K562 (cell line): ENCODE measurements around the gene FLCN. TPM values are rescaled to one million over a fixed set of nuclear protein-coding genes. Genes with fewer than 3 reads are reported as not detected.

Experiments
- CHD4 ChIP-seq: fragments of 200-600 bp; sonication (generic); IDR thresholded peaks from 3 replicates; pipeline ENCODE4 v1.6.1; 2012; ENCODE audit warnings: low read depth, mild to moderate bottlenecking, mixed read lengths, low read length, inconsistent platforms; ENCODE audit not compliant: insufficient read depth, insufficient replicate concordance, poor library complexity, severe bottlenecking
- COPS2 ChIP-seq: fragments of 450-650 bp; conservative IDR thresholded peaks from 2 replicates; pipeline ENCODE4 v1.6.1; 2016; ENCODE audit warnings: mild to moderate bottlenecking, moderate library complexity
- DIDO1 ChIP-seq: fragments of 450-650 bp; IDR thresholded peaks from 2 replicates; pipeline ENCODE4 v1.6.1; 2016; ENCODE audit warnings: low read depth, missing biosample characterization, missing genetic modification characterization
- ELF1 ChIP-seq: fragments of 200-800 bp; sonication (Bioruptor generic); IDR thresholded peaks from 2 replicates; pipeline ENCODE4 v1.6.1; 2016; ENCODE audit warnings: missing genetic modification characterization, missing compliant biosample characterization
- GATAD2B ChIP-seq: fragments of 450-650 bp; IDR thresholded peaks from 2 replicates; pipeline ENCODE4 v1.6.1; 2017; ENCODE audit warnings: mild to moderate bottlenecking, borderline replicate concordance
- HNRNPUL1 ChIP-seq: fragments of 200-400 bp; formaldehyde crosslinking; IDR thresholded peaks from 2 replicates; pipeline ENCODE4 v1.6.1; 2017; ENCODE audit warnings: low read length
- IRF2 ChIP-seq: sonication (generic); formaldehyde crosslinking; IDR thresholded peaks from 2 replicates; pipeline ENCODE4 v1.8.1; 2022; ENCODE audit warnings: mild to moderate bottlenecking, missing genetic modification reagents
- KLF16 ChIP-seq: IDR thresholded peaks from 2 replicates; pipeline ENCODE4 v1.6.1; 2016; ENCODE audit warnings: antibody characterized with exemption
- MEF2D ChIP-seq: conservative IDR thresholded peaks from 2 replicates; pipeline ENCODE4 v1.6.1; 2016; ENCODE audit warnings: low read depth, missing genetic modification characterization, missing compliant biosample characterization
- NR2C1 ChIP-seq, 2 experiments: fragments of 450-650 bp; IDR thresholded peaks; 2 replicates each; pipeline ENCODE4 v1.6.1; 2017; ENCODE audit warnings: mild to moderate bottlenecking in 2 of 2, antibody characterized with exemption in 1 of 2, inconsistent platforms in 1 of 2, missing compliant biosample characterization in 1 of 2, missing genetic modification characterization in 1 of 2
- SAFB2 ChIP-seq: fragments of 200-400 bp; formaldehyde crosslinking; IDR thresholded peaks from 2 replicates; pipeline ENCODE4 v1.6.1; 2018; ENCODE audit warnings: borderline replicate concordance, low read length, low read depth, moderate library complexity; ENCODE audit not compliant: severe bottlenecking
- SIN3B ChIP-seq: fragments of 450-650 bp; IDR thresholded peaks from 2 replicates; pipeline ENCODE4 v1.6.1; 2017; ENCODE audit warnings: low read depth, mild to moderate bottlenecking, moderate library complexity
- STAT5B ChIP-seq: fragments of 250-450 bp; sonication (Bioruptor Pico); IDR thresholded peaks from 2 replicates; pipeline ENCODE4 v1.8.0; 2021; ENCODE audit warnings: mild to moderate bottlenecking, inconsistent platforms
- SUPT5H ChIP-seq: fragments of 450-650 bp; IDR thresholded peaks from 2 replicates; pipeline ENCODE4 v1.6.1; 2016
- ZBTB40 ChIP-seq, 2 experiments: fragments of 450-650 bp in 1 of 2; sonication (generic) in 1 of 2; formaldehyde crosslinking in 1 of 2; IDR thresholded peaks; 2 replicates each; pipeline versions ENCODE4 v1.7.1 to v1.9.0; 2016 to 2022; ENCODE audit warnings: inconsistent platforms in 1 of 2, mild to moderate bottlenecking in 1 of 2, missing genetic modification reagents in 1 of 2
- ZKSCAN8 ChIP-seq: fragments of 200-800 bp; sonication (Bioruptor generic); IDR thresholded peaks from 2 replicates; pipeline ENCODE4 v1.6.1; 2016; ENCODE audit warnings: missing genetic modification characterization, missing compliant biosample characterization
- ZNF436 ChIP-seq: fragments of 250-450, 450-650 bp; sonication (Bioruptor Pico); formaldehyde crosslinking; IDR thresholded peaks from 2 replicates; pipeline ENCODE4 v1.7.0; 2020; ENCODE audit warnings: mild to moderate bottlenecking
- polyA plus RNA-seq, 8 experiments: library from polyadenylated mRNA; depleted of rRNA in 4 of 8; stranded (reverse) in 5 of 8; unstranded in 3 of 8; fragments of >200 nt; fragmentation: Nextera tagmentation in 2 of 8; fragmentation: Illumina TruSeq in 1 of 8; extraction: Ambion mirVana in 2 of 8; extraction: Trizol in 1 of 8; gene quantifications; 2 replicates each; pipeline versions ENCODE4 v1.2.1 to v1.2.3, GENCODE V29; 2011 to 2014; ENCODE audit warnings: inconsistent platforms in 1 of 8, missing spikeins in 1 of 8
- total RNA-seq, 7 experiments: library from RNA; depleted of rRNA in 6 of 7; stranded (reverse); fragments of >200 nt in 6 of 7; fragmentation: Illumina TruSeq in 2 of 7; extraction: Trizol in 2 of 7; gene quantifications; 2 replicates each; pipeline versions ENCODE4 v1.2.1 to v1.2.3, GENCODE V29; 2011 to 2021; ENCODE audit warnings: low replicate concordance in 1 of 7
- TF ChIP-seq, protein P1 (sequence below): fragments of 450-650 bp; formaldehyde crosslinking; IDR thresholded peaks from 2 replicates; pipeline ENCODE4 v1.4.0; 2022; ENCODE audit warnings: missing genetic modification characterization

The FLCN gene
- total and polyA plus RNA-seq, 9 of the 15 experiments (the other 6 are each of a cell fraction or from before 2014, with no cell fraction given) = 1.6 to 33.5 (median 10.9) TPM

DNA sequence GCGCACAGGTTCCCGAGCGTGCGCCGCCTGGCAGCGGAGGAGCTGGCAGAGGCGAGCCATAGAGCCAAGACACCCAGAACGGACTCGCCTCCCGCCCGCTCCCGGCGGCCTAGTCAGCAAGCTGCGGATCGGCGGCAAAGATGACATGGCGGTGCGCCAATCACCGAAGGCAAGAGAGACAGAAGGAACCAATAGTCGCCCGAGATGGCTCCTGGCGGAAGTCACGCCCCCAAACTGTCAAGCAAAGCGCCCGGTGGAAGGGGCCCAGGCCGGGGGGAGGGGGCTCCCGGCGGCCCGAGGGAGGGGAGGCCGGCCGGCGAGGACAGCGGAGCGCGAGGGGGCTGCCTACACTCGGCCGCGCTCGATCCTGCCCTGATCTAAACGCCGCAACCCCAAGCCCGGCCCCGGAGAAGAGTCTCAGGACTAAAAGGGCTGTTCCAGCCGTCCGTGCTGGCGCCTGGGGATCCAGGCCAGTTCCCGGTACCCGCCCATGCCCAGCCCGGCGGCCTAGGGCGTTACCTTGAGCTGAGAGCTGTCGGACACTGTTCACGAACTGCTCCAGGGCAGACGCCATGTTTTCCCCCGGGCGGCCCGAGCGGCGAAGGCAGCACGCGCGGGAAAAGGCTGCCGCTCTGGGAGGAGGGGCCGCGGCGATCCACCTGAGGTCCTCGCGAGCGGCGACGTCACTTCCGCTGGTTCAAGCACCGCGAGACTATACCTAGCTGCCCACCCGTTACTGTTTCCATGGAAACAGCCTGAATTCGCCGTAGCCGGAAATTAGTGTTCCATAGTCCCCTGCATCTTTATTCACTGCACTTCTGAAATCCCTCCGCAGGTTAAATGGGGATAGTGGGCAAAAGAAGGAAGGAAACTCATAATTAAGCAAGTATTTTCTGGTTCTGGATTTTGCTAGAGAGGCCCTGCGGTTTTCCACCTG, 43.9 kb upstream of the FLCN start, which contains the start of gene COPS3 (continued):
- TF ChIP-seq ZBTB40 (IDR thresholded peaks at IDR 0.05) = peak; percentile 84
- TF ChIP-seq ZBTB40 (CRISPR knock-in tag; IDR thresholded peaks at IDR 0.05) = no peak
- TF ChIP-seq MEF2D (tag) = no peak
- TF ChIP-seq NR2C1 (IDR thresholded peaks at IDR 0.05) = no peak
- no peak for TF ChIP-seq NR2C1 (tag; IDR thresholded peaks at IDR 0.05)
- TF ChIP-seq DIDO1 = no peak
- TF ChIP-seq CHD4 = no peak
- 0 out of 2 replicates have a peak, but pooled peaks have one; percentile 55 for TF ChIP-seq ELF1
- TF ChIP-seq STAT5B = no peak
- no peak for TF ChIP-seq SAFB2
- TF ChIP-seq, protein P1, sequence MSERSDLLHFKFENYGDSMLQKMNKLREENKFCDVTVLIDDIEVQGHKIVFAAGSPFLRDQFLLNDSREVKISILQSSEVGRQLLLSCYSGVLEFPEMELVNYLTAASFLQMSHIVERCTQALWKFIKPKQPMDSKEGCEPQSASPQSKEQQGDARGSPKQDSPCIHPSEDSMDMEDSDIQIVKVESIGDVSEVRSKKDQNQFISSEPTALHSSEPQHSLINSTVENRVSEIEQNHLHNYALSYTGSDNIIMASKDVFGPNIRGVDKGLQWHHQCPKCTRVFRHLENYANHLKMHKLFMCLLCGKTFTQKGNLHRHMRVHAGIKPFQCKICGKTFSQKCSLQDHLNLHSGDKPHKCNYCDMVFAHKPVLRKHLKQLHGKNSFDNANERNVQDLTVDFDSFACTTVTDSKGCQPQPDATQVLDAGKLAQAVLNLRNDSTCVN = no peak
- no peak for TF ChIP-seq COPS2
- TF ChIP-seq SIN3B = peak; percentile 70; the same call in 1 of the 2 replicates
- TF ChIP-seq ZKSCAN8 (CRISPR knock-in tag) = no peak
- TF ChIP-seq KLF16 = no peak
- TF ChIP-seq GATAD2B = no peak
- TF ChIP-seq SUPT5H = peak; percentile 86
- no peak for TF ChIP-seq IRF2 (CRISPR knock-in tag)
- no peak for TF ChIP-seq HNRNPUL1
- no peak for TF ChIP-seq ZNF436 (CRISPR knock-in tag)
